ENCODE measurements around the gene ZNF81.

DNA sequence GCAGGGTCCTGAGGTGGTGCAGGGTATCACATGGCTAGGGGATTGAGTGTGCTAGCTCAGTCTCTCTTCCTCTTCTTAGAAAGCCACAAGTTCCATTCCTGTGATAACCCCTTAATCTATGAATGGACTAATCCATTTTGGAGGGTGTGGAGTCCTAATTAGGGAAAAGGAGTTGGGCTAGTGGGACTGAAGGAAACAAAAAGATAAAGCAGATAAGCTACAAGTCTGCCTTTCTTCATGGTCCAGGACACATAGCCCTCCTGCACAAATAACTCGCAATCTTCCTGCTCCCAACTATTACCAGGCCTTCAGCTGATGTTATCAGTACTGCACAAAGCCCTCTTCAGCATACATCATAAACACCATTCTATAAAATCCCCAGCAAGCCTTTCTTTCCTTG is 44.2 kb downstream of the ZNF81 start:
- TF ChIP-seq, protein P1, sequence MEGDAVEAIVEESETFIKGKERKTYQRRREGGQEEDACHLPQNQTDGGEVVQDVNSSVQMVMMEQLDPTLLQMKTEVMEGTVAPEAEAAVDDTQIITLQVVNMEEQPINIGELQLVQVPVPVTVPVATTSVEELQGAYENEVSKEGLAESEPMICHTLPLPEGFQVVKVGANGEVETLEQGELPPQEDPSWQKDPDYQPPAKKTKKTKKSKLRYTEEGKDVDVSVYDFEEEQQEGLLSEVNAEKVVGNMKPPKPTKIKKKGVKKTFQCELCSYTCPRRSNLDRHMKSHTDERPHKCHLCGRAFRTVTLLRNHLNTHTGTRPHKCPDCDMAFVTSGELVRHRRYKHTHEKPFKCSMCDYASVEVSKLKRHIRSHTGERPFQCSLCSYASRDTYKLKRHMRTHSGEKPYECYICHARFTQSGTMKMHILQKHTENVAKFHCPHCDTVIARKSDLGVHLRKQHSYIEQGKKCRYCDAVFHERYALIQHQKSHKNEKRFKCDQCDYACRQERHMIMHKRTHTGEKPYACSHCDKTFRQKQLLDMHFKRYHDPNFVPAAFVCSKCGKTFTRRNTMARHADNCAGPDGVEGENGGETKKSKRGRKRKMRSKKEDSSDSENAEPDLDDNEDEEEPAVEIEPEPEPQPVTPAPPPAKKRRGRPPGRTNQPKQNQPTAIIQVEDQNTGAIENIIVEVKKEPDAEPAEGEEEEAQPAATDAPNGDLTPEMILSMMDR (IDR thresholded peaks at IDR 0.05 in 4 of 5, conservative IDR thresholded peaks at IDR 0.05 in 1 of 5) = no peak
- no peak for TF ChIP-seq POLR2A (IDR thresholded peaks at IDR 0.05)

All from gastrocnemius medialis (tissue), 4 donors.